ENCODE data around the gene NLRC3.

NLRC3 gene

DNA sequence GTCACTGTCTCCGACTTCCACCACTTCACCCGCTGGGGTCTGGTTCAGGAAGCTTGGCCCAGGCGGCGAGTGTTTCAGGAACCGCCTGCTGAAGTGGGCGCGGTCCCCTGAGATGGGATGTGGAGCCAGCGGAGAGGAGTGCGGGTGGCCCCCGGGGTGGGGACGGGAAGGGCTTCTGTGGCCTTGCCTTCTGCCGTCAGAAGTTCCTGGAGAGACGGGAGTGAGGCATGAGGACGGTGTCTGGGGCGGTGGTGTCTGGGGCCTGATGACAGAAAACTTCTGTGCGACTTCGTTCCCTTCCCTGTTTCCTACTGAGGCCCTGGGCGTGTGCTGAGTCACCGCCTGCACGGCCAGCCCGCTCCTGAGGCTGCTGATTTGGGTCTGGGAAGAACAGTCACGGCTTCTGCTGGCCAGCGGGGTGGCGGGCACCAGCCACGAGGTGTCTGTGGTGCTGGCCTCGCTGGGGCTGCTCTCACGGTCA, 12.3 kb upstream of the NLRC3 start:
- H3K9me3 ChIP-seq: no peaks in the 10 kb centered on the region
- H3K4me1 ChIP-seq: no peaks in the 10 kb centered on the region
- TF ChIP-seq, protein P1, sequence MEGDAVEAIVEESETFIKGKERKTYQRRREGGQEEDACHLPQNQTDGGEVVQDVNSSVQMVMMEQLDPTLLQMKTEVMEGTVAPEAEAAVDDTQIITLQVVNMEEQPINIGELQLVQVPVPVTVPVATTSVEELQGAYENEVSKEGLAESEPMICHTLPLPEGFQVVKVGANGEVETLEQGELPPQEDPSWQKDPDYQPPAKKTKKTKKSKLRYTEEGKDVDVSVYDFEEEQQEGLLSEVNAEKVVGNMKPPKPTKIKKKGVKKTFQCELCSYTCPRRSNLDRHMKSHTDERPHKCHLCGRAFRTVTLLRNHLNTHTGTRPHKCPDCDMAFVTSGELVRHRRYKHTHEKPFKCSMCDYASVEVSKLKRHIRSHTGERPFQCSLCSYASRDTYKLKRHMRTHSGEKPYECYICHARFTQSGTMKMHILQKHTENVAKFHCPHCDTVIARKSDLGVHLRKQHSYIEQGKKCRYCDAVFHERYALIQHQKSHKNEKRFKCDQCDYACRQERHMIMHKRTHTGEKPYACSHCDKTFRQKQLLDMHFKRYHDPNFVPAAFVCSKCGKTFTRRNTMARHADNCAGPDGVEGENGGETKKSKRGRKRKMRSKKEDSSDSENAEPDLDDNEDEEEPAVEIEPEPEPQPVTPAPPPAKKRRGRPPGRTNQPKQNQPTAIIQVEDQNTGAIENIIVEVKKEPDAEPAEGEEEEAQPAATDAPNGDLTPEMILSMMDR (IDR thresholded peaks at IDR 0.05): no peak
- H3K27me3 ChIP-seq: no peaks in the 10 kb centered on the region
- H3K27ac ChIP-seq: no peak overlapping the region
- peaks cover 0 to 66% (median 19%) of the 10 kb centered on the region in 3 donors for H3K36me3 ChIP-seq
- DNase-seq: no peak
- intact Hi-C loops (cut with DNase I; ENCODE audit: low total_unique reads): no loop called here
- H3K4me3 ChIP-seq: no peak overlapping the region

DNA sequence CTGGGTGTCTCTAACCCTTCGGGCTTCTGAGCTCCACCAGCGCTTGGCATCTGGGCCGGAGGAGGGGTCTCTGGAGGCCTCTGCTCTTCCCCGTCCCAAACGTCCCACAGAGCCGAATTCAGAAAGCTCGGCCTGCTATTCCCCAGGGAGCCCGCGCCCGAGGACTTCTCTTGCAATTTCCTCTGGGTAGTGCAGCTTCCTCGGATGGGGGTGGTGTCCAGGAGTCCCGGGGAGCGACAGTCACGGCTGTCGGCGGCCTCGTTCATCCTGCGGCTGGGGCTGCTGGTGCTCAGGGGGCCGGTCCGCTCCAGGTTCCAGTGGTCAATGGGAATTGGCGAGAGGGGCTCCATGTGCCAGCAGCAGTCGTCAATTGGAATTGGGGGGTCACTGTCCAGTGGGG, 11.8 kb upstream of the NLRC3 start:
- H3K36me3 ChIP-seq: peaks cover 0 to 69% (median 24%) of the 10 kb centered on the region in 3 donors
- no peaks in the 10 kb centered on the region for H3K9me3 ChIP-seq
- no peaks in the 10 kb centered on the region for H3K4me1 ChIP-seq
- intact Hi-C loops (cut with DNase I; ENCODE audit: low total_unique reads): no loop called here
- TF ChIP-seq, protein P1 (IDR thresholded peaks at IDR 0.05): no peak
- no peak for DNase-seq
- H3K4me3 ChIP-seq: no peak overlapping the region
- H3K27me3 ChIP-seq: no peaks in the 10 kb centered on the region
- no peak overlapping the region for H3K27ac ChIP-seq

DNA sequence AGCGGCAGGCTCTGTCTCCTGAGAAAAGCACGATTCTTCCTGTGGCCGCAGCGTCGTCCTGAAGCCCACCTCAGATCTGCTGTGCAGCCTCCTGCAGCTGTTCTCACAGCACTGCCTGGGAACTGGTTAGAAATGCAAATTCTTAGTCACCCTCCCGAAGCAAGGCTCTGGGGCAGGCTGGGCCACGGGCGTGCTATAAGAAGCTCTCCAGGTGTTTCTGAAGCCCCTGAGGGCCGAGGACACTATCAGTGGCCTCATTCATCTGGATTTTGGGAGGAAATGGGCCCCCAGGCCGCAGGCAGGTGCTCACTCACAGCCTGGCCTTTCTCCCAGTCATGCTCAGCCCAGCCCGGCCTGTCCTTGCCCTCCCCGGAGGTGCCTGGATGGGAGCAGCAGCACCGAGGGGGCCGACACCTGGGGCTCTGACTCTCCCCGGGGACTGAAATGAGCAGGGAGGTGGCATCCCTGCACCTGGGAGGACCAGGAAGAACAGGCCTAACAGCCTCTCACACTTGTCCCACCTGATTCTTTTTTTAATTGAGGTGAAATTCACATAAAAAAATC, 10.4 kb upstream of the NLRC3 start:
- H3K27ac ChIP-seq: no peak overlapping the region
- no peaks in the 10 kb centered on the region for H3K4me1 ChIP-seq
- no peaks in the 10 kb centered on the region for H3K9me3 ChIP-seq
- H3K36me3 ChIP-seq: peaks cover 6 to 81% (median 36%) of the 10 kb centered on the region in 3 donors
- DNase-seq: no peak
- TF ChIP-seq, protein P1 (IDR thresholded peaks at IDR 0.05): no peak
- intact Hi-C loops (cut with DNase I; ENCODE audit: low total_unique reads): no loop called here
- no peak overlapping the region for H3K4me3 ChIP-seq
- H3K27me3 ChIP-seq: no peaks in the 10 kb centered on the region

DNA sequence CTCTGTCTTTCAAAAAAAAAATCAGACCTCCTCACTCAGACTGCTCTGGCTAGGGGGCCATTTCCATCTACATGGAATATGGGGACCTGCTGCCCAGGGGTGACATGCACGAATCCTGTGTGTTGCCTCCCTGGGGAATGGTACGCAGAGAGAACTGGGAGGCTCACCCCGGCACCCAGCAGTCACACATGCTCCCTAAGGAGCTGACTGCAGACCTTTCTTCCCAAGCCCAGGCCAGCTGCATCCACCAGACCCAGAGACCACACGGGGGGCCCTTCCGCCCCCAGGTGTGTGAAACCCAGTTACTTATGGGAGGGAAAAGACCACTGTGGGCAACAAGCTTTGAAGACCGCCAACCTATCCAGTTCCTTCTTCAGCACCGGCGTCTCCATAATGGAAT, 7.2 kb upstream of the NLRC3 start:
- intact Hi-C loops (cut with DNase I; ENCODE audit: low total_unique reads): no loop called here
- DNase-seq: no peak
- peaks cover 6 to 57% (median 21%) of the 10 kb centered on the region in 3 donors for H3K36me3 ChIP-seq

DNA sequence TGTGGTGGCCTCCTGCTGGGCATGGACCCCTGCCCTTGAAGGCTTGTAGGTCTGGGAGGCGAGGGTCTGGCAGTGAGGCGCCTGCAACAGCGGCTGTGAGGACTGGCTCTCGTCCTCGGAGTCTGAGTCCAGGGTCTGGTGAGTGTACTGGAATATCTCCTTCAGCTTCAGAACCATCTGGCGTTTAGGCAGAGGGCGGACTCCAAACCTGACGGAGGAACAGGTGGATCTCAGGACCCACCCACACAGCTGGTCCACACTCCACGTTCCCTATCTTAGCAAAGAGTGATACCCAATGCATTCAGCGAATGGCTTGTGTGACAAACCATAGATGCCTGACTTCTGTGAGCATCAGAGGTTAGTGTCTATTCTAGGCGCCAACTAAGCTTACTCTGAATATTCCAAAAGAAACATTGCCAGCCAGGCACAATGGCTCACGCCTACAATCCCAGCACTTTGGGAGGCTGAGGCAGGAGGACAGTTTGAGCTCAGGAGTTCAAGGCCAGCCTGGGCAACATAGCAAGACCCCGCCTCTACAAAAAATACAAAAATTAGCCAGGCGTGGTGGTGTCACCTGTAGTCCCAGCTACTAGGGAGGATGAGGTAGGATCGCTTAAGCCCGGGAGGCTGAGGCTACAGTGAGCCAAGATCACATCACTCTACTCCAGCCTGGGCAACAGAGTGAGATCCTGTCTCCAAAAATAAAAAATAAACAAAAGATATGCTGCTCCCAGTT, 6.3 kb upstream of the NLRC3 start:
- Histone ChIP-seq H3K27ac (no peak overlapping the region), H3K9me3 (no peaks in the 10 kb centered on the region), H3K4me1 (peaks cover 0 to 8% (median 3%) of the 10 kb centered on the region in 4 donors), H3K36me3 (peaks cover 6 to 47% (median 21%) of the 10 kb centered on the region in 3 donors), H3K27me3 (peaks cover 0 to 4% of the 10 kb centered on the region in 2 donors), H3K4me3 (no peak overlapping the region)
- TF ChIP-seq, protein P1 (IDR thresholded peaks at IDR 0.05): no peak
- intact Hi-C loops (cut with DNase I; ENCODE audit: low total_unique reads): no loop called here
- no peak for DNase-seq

More for the DNA sequence above, 7.2 kb upstream of the NLRC3 start:
- Histone ChIP-seq H3K27me3 (no peaks in the 10 kb centered on the region), H3K4me1 (peaks cover 0 to under 1% (median 0%) of the 10 kb centered on the region in 4 donors), H3K9me3 (no peaks in the 10 kb centered on the region), H3K4me3 (no peak overlapping the region), H3K27ac (no peak overlapping the region)
- TF ChIP-seq, protein P1 (IDR thresholded peaks at IDR 0.05): no peak

Data from tibial artery (tissue), 4 donors.